ENCODE measurements around the gene SCAMP2. TPM values are rescaled to one million over a fixed set of nuclear protein-coding genes. Genes with fewer than 3 reads are reported as not detected.

Gene SCAMP2
- total and polyA plus RNA-seq, 2 experiments from 2014 or later: 34.7 to 51.3 TPM

DNA sequence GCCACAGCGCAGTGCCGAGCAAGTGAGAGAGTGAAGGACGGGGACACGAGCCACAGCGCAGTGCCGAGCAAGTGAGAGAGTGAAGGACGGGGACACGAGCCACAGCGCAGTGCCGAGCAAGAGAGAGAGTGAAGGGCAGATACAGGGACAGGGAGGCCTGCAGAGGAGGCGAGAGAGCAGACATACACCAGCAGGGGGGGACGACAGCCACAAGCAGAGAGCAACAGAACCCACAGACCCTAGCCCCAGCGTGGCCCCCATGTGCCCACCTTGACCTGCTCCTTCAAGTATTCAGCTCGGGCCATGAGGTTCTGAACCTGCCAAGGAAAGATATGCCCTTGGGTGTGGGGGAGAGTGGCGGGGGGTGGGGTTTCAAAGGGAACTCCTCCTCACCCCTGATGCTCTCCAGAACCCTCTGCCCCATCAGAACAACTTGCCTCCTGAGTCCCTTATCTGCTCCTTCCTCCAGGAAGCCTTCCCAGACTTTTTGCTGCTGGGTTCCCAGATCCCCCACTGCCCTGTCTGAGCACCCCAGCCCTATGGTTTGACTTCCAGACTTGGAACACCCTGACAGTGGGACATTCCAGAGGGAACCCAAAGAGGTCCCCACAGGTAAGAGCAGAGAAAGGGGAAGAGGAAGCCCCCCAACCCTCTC is 35.6 kb downstream of the SCAMP2 start:
- Mint-ChIP-seq H3K4me3 (no peak overlapping the region), H3K36me3 (ENCODE audit: low read depth) (peaks cover 19% of the 10 kb centered on the region), H3K9me3 (no peaks in the 10 kb centered on the region; the same call in 2 of the 3 replicates), H3K27ac (no peak overlapping the region), H3K4me1 (peaks cover 38% of the 10 kb centered on the region), H3K27me3 (ENCODE audit: insufficient read depth, low read depth, poor library complexity) (peaks cover 24% of the 10 kb centered on the region)
- no peak overlapping the region for H3K27ac ChIP-seq (ENCODE audit: low read depth)
- no peak overlapping the region for H3K4me3 ChIP-seq
- TF ChIP-seq CTCF (conservative IDR thresholded peaks at IDR 0.05; ENCODE audit: low read depth in 2 of 2) (peak in 1 of 2 experiments; percentile 37; a peak in 2 of 4 replicates), NANOG (IDR thresholded peaks at IDR 0.05; ENCODE audit: borderline replicate concordance) (no peak)
- H3K4me2 ChIP-seq: no peak overlapping the region
- H4K20me1 ChIP-seq (replicated peaks; ENCODE audit: insufficient read depth): no peaks in the 10 kb centered on the region; the same call in 1 of the 2 replicates
- H2AFZ ChIP-seq: no peak overlapping the region
- DNase-seq (ENCODE audit: low spot score): peak; percentile 40
- no peaks in the 10 kb centered on the region; the same call in 1 of the 2 replicates for H3K4me1 ChIP-seq (ENCODE audit: insufficient read depth)
- ATAC-seq: no peak
- H3K27me3 ChIP-seq (ENCODE audit: insufficient read depth): no peaks in the 10 kb centered on the region
- no peaks in the 10 kb centered on the region for H3K79me2 ChIP-seq (replicated peaks; ENCODE audit: insufficient read depth)
- H3K9me2 ChIP-seq (ENCODE audit: insufficient read depth): no peaks in the 10 kb centered on the region
- peaks cover 4% of the 10 kb centered on the region; the same call in 1 of the 2 replicates for H3F3A ChIP-seq (replicated peaks; ENCODE audit: low read depth)
- no peaks in the 10 kb centered on the region; the same call in 1 of the 2 replicates for H3K36me3 ChIP-seq (ENCODE audit: insufficient read depth)

DNA sequence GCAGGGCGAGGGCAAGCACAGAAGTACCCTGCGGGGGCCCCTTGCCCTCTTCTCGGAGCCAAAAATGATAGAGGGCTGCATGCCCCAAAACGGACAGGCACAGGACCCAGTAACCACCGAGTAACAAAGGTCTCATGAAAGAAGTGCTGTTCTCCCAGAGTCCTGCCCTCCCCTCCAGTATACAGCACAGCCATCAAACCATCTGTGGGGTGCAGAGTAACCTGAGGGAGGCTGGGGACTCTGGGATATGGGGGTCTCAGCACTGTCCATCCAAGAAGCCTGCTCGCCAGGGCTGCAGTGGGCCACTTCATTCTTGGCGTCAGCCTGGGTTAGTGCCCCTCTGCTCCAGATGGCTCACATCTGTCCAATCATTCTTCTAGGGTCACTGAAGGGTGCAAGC is 36.3 kb downstream of the SCAMP2 start:
- no peaks in the 10 kb centered on the region; the same call in 1 of the 2 replicates for H3K36me3 ChIP-seq (ENCODE audit: insufficient read depth)
- no peak overlapping the region for H3K4me2 ChIP-seq
- H3K9me3 Mint-ChIP-seq: no peaks in the 10 kb centered on the region; the same call in 2 of the 3 replicates
- H3K27ac ChIP-seq (ENCODE audit: low read depth): no peak overlapping the region
- no peak overlapping the region for H3K4me3 Mint-ChIP-seq
- no peaks in the 10 kb centered on the region for H3K27me3 ChIP-seq (ENCODE audit: insufficient read depth)
- H2AFZ ChIP-seq: no peak overlapping the region
- DNase-seq (ENCODE audit: low spot score): no peak
- no peaks in the 10 kb centered on the region for H3K79me2 ChIP-seq (replicated peaks; ENCODE audit: insufficient read depth)
- H3K27ac Mint-ChIP-seq: no peak overlapping the region
- H3K9me2 ChIP-seq (ENCODE audit: insufficient read depth): no peaks in the 10 kb centered on the region
- no peaks in the 10 kb centered on the region; the same call in 1 of the 2 replicates for H3K4me1 ChIP-seq (ENCODE audit: insufficient read depth)
- peaks cover 4% of the 10 kb centered on the region; the same call in 1 of the 2 replicates for H3F3A ChIP-seq (replicated peaks; ENCODE audit: low read depth)
- H4K20me1 ChIP-seq (replicated peaks; ENCODE audit: insufficient read depth): no peaks in the 10 kb centered on the region; the same call in 1 of the 2 replicates
- no peak for ATAC-seq
- peaks cover 19% of the 10 kb centered on the region for H3K36me3 Mint-ChIP-seq (ENCODE audit: low read depth)
- no peak overlapping the region for H3K4me3 ChIP-seq
- peaks cover 24% of the 10 kb centered on the region for H3K27me3 Mint-ChIP-seq (ENCODE audit: insufficient read depth, low read depth, poor library complexity)
- H3K4me1 Mint-ChIP-seq: peaks cover 32% of the 10 kb centered on the region
- TF ChIP-seq, protein P1, sequence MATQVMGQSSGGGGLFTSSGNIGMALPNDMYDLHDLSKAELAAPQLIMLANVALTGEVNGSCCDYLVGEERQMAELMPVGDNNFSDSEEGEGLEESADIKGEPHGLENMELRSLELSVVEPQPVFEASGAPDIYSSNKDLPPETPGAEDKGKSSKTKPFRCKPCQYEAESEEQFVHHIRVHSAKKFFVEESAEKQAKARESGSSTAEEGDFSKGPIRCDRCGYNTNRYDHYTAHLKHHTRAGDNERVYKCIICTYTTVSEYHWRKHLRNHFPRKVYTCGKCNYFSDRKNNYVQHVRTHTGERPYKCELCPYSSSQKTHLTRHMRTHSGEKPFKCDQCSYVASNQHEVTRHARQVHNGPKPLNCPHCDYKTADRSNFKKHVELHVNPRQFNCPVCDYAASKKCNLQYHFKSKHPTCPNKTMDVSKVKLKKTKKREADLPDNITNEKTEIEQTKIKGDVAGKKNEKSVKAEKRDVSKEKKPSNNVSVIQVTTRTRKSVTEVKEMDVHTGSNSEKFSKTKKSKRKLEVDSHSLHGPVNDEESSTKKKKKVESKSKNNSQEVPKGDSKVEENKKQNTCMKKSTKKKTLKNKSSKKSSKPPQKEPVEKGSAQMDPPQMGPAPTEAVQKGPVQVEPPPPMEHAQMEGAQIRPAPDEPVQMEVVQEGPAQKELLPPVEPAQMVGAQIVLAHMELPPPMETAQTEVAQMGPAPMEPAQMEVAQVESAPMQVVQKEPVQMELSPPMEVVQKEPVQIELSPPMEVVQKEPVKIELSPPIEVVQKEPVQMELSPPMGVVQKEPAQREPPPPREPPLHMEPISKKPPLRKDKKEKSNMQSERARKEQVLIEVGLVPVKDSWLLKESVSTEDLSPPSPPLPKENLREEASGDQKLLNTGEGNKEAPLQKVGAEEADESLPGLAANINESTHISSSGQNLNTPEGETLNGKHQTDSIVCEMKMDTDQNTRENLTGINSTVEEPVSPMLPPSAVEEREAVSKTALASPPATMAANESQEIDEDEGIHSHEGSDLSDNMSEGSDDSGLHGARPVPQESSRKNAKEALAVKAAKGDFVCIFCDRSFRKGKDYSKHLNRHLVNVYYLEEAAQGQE (IDR thresholded peaks at IDR 0.05; ENCODE audit: unreplicated experiment): no peak
- TF ChIP-seq JUNB (IDR thresholded peaks at IDR 0.05; ENCODE audit: unreplicated experiment) (no peak), NANOG (IDR thresholded peaks at IDR 0.05; ENCODE audit: borderline replicate concordance) (no peak), ETS1 (IDR thresholded peaks at IDR 0.05) (no peak), CTCF (conservative IDR thresholded peaks at IDR 0.05; ENCODE audit: low read depth in 2 of 2) (no peak), ZNF114 (CRISPR knock-in tag; IDR thresholded peaks at IDR 0.05) (no peak), EZH2phosphoT487 (IDR thresholded peaks at IDR 0.05; ENCODE audit: unreplicated experiment) (no peak)

All from GM23338 (cell line).